ENCODE measurements around the gene GAS6.

The GAS6 gene

DNA sequence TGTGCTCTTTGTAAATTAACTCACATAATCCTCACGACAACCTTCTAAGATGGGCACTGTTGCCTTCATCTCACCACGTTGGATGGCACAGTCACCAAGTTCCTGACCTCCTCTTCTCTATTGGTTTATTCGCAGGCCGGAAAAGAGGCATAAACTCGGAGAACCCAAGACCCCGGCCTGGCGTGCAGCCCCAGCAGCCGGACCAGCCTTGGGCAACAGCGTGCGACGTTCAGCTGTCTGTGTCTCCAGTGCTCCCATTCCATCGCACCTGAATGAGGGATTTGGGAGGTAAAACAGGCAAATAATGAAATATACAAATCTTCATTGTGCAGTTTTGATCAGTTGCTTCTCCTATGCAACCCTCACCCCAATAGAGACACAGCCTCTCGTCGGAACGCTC lies 34.5 kb upstream of the GAS6 start:
- no peak overlapping the region for H3K4me3 ChIP-seq (ENCODE audit: low read length)
- TF ChIP-seq, protein P1, sequence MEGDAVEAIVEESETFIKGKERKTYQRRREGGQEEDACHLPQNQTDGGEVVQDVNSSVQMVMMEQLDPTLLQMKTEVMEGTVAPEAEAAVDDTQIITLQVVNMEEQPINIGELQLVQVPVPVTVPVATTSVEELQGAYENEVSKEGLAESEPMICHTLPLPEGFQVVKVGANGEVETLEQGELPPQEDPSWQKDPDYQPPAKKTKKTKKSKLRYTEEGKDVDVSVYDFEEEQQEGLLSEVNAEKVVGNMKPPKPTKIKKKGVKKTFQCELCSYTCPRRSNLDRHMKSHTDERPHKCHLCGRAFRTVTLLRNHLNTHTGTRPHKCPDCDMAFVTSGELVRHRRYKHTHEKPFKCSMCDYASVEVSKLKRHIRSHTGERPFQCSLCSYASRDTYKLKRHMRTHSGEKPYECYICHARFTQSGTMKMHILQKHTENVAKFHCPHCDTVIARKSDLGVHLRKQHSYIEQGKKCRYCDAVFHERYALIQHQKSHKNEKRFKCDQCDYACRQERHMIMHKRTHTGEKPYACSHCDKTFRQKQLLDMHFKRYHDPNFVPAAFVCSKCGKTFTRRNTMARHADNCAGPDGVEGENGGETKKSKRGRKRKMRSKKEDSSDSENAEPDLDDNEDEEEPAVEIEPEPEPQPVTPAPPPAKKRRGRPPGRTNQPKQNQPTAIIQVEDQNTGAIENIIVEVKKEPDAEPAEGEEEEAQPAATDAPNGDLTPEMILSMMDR (IDR thresholded peaks at IDR 0.05; ENCODE audit: insufficient read depth, low read depth, low read length, missing control alignments), result no peak
- DNase-seq (ENCODE audit: low read depth), result no peak

DNA sequence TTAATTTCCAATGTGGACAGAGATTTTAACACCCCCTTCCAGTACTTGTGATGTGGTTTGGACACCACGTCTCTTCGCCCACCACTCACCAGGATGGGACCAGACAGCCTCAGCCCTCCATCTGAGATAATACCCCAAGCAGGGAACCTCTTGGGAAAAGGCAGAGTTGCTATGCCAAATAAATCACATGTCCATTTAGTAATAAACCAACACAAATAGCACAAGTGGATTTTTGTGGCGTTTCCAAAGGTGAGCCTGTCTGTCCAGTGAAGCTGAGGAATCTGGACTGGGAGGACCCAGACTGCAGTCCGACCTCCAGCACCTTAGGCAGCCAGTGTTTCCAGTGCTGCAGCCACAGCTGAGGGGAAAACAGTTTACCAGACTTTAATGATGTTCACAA lies 34.1 kb upstream of the GAS6 start:
- TF ChIP-seq, protein P1 (IDR thresholded peaks at IDR 0.05; ENCODE audit: insufficient read depth, low read depth, low read length, missing control alignments), result no peak
- no peak for DNase-seq (ENCODE audit: low read depth)
- H3K4me3 ChIP-seq (ENCODE audit: low read length), result no peak overlapping the region

DNA sequence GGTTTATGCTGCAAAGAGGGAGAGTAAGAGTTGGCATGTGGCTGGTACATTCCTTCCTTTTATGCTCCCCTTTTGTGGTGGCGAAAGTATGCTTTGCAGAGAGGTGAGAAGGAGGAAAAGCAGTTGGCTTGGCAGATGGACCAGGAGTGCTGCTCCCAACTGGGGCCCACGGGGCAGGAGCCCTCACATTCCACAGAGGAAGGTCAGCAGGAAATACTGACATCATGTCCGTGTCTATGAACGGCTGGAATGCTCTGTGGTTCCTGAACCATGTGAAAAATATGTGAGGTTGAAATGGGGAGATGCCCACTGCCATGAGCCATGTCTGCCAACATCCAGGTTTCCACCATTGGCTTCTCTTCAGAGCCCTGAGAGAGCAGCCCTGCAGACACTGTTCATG lies 33.3 kb upstream of the GAS6 start:
- TF ChIP-seq, protein P1 (IDR thresholded peaks at IDR 0.05; ENCODE audit: insufficient read depth, low read depth, low read length, missing control alignments), result no peak
- DNase-seq (ENCODE audit: low read depth), result peak; percentile 90
- H3K4me3 ChIP-seq (ENCODE audit: low read length), result no peak overlapping the region

DNA sequence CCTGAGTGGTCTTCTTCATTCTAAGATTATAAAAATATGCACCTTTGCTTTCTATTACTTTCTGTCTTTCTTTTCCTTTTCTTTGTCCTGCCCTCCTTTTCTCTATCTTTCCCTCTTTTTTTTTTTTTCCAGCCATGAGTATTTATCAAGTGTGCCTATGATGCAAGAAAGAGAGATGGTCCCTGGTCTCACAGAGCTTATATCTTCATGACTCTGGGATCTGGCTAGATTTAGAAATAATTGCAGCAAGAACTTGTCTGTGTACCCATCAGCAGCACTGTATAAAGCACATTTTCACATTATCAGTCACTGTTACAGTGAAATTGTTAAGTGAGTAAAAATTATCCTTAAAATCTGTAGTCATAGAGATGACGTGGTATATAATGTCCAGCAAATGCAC lies 31.6 kb upstream of the GAS6 start:
- H3K4me3 ChIP-seq (ENCODE audit: low read length), result no peak overlapping the region
- TF ChIP-seq, protein P1 (IDR thresholded peaks at IDR 0.05; ENCODE audit: insufficient read depth, low read depth, low read length, missing control alignments), result no peak
- DNase-seq (ENCODE audit: low read depth), result no peak

DNA sequence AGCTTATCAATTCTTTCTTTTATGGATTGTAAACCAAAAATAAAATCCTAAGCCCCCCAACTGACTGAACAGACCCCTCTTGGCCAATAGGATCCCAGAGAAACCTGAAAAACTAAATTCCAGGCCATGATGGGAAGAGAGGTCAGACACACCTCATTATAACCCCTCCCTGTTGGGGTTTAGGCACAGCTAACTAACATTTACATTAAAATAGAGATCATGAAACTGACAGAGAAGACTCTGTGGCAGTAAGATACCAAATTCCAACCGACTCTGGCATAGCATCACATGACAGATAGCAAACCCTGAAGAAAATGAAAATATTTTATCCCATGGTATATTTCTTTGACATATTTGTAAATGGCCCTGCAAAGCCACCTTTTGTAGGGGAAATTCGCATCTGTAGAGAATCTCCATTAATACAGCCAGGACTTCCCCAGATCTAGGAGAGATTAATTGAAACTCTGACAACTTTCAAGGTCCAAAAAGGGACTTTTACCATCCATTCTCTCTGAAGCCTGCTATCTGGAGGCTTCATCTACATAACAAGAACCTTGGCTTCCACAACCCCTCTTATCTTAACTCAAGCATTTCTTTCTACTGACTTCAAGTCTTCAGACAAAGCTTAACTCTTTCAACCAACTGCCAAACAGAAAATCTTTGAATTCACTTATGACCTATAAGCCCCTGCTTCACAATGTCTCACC lies 27.1 kb upstream of the GAS6 start:
- H3K4me3 ChIP-seq (ENCODE audit: low read length), result no peak overlapping the region
- TF ChIP-seq, protein P1 (IDR thresholded peaks at IDR 0.05; ENCODE audit: insufficient read depth, low read depth, low read length, missing control alignments), result no peak
- no peak for DNase-seq (ENCODE audit: low read depth)

DNA sequence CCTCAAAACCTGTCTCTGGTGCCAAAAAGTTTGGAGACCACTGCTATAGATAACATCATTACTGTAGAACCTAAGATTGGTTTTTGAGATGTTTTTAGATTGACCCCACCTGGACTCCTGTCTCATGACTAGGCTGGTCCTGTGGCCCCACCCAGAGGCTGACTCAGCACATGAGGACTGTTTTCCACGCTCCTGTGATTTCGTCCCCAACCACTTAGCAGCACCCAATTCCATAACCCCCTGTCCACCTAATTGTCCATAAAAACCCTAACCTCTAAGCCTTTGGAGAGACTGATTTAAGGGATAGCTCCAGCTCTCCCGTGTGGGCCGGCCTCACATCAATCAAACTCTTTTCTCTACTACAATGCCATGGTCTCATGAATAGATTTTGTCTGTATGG lies 25.6 kb upstream of the GAS6 start:
- TF ChIP-seq, protein P1 (IDR thresholded peaks at IDR 0.05; ENCODE audit: insufficient read depth, low read depth, low read length, missing control alignments), result no peak
- no peak for DNase-seq (ENCODE audit: low read depth)
- H3K4me3 ChIP-seq (ENCODE audit: low read length), result no peak overlapping the region

DNA sequence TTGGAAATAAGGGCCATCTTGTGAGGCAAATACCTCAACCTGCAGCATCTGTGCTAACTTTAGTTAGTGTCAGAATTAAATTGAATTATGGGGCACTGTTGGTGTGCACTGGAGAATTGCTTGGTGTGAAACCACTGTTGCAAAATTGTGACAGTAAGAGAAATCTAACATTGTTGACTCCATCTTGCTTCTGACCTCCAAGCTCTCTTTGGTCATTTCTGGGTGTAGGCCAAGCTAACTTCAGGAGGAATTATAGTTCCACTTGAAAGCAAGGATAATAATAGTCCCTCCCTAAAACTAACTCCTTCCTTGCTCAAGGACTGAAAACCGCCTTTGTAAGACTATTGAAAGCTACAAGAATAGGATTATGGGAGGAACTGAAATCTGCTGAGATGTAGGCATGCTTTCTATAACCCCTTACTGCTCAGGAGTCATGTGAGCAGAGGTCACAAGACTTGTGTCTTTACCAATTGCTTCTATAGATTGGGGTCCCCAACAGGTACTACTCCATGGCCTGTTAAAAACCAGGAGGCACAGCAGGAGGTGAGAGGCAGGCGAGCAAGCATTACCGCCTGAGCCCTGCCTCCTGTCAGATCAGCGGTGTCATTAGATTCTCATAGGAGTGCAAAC lies 24.9 kb upstream of the GAS6 start:
- no peak for DNase-seq (ENCODE audit: low read depth)
- no peak overlapping the region for H3K4me3 ChIP-seq (ENCODE audit: low read length)
- TF ChIP-seq, protein P1 (IDR thresholded peaks at IDR 0.05; ENCODE audit: insufficient read depth, low read depth, low read length, missing control alignments), result no peak
